Measurements from ENCODE around the gene MRGPRG. TPM values are rescaled to one million over a fixed set of nuclear protein-coding genes. Genes with fewer than 3 reads are reported as not detected.

The MRGPRG gene
- total RNA-seq, 5 donors from 2014 or later (not counting 1 experiment from before 2014, with no cell fraction given) = not detected

DNA sequence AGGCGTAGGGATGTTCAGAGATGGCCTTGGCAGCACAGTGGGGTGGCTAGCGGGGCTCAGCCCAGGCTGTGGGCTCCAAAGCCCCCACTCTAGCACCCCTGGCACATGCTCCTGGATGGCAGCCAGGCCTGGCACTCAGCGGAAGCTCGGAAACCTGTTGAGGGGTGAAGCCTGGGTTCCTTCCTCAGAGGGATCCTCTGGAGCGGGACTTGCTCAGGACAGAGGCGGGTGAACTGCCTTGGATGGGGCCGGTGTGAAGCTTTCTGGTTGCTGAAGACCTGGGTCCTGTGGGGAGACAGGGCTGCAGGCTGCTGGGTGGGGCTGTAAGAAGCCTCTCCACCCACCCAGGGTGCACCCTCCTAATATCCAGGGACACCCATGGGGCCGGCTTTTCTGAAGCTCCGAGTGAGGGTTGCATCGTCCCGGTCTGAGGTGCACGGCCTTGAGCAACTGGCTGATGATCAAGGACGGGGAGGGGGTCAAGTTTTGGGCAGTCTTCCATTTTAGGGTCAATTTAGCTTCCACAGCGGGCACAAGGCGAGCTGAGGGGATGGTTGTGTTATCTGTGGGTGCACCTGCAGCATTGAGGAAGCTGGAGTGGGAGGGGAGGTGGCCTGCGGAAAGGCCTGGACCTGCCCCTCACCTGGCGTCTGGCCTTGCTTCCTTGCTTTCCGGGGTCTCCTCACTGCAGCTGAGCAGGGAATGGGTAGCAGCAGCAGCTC lies 8.4 kb upstream of the MRGPRG start:
- Mint-ChIP-seq H3K27me3 (peaks cover 5 to 23% of the 10 kb centered on the region in 2 donors), H3K9me3 (no peaks in the 10 kb centered on the region), H3K4me3 (no peak overlapping the region), H3K36me3 (no peaks in the 10 kb centered on the region), H3K4me1 (peaks cover 10 to 11% (median 10%) of the 10 kb centered on the region in 3 donors), H3K27ac (peak overlapping the region in 1 of 2 donors; percentile 39)
- H3K9me3 ChIP-seq = no peaks in the 10 kb centered on the region
- ChIA-PET CTCF (no interaction called here), POLR2A (no interaction called here)
- 85% methylated on average over 15 of the region's 18 CpGs for WGBS (ENCODE audit: insufficient coverage)
- no peak for ATAC-seq (replicated peaks in 1 of 4)
- H3K4me3 ChIP-seq (ENCODE audit: control insufficient read depth in 1 of 2, extremely low read depth in 1 of 2, low read length in 1 of 2) = no peak overlapping the region
- H3K27me3 ChIP-seq (replicated peaks in 1 of 2; ENCODE audit: control insufficient read depth in 2 of 2, extremely low read depth in 1 of 2, insufficient read depth in 2 of 2, low read length in 1 of 2) = peaks cover 0 to 72% of the 10 kb centered on the region in 2 experiments
- H3K4me1 ChIP-seq (ENCODE audit: control insufficient read depth in 1 of 2, extremely low read depth in 1 of 2, insufficient read depth in 2 of 2, low read length in 2 of 2) = peaks cover 0 to 10% of the 10 kb centered on the region in 2 experiments
- DNase-seq = peak in 1 of 35 experiments; percentile 23
- H3K27ac ChIP-seq (ENCODE audit: low read length) = no peak overlapping the region
- no peaks in the 10 kb centered on the region for H3K36me3 ChIP-seq (ENCODE audit: control insufficient read depth in 2 of 2, extremely low read depth in 1 of 2, insufficient read depth in 1 of 2, low read length in 1 of 2)

GRCh38 chr11:3225826-3226750 lies 7.5 kb upstream of the MRGPRG start:
- DNase-seq (peak in 2 of 35 experiments; percentile 11 to 22), ATAC-seq (replicated peaks in 1 of 4) (no peak)
- 82% methylated on average over 14 of the region's 21 CpGs for WGBS (ENCODE audit: insufficient coverage)
- POLR2A ChIA-PET = no interaction called here
- Mint-ChIP-seq H3K27me3 (peaks cover 5 to 23% of the 10 kb centered on the region in 2 donors), H3K9me3 (no peaks in the 10 kb centered on the region), H3K4me1 (peaks cover 10 to 11% (median 10%) of the 10 kb centered on the region in 3 donors), H3K27ac (no peak overlapping the region), H3K4me3 (no peak overlapping the region), H3K36me3 (no peaks in the 10 kb centered on the region)
- Histone ChIP-seq H3K9me3 (no peaks in the 10 kb centered on the region), H3K27me3 (replicated peaks in 1 of 2; ENCODE audit: control insufficient read depth in 2 of 2, extremely low read depth in 1 of 2, insufficient read depth in 2 of 2, low read length in 1 of 2) (peaks cover 0 to 73% of the 10 kb centered on the region in 2 experiments), H3K27ac (ENCODE audit: low read length) (no peak overlapping the region), H3K36me3 (ENCODE audit: control insufficient read depth in 2 of 2, extremely low read depth in 1 of 2, insufficient read depth in 1 of 2, low read length in 1 of 2) (no peaks in the 10 kb centered on the region), H3K4me1 (ENCODE audit: control insufficient read depth in 1 of 2, extremely low read depth in 1 of 2, insufficient read depth in 2 of 2, low read length in 2 of 2) (peaks cover 0 to 10% of the 10 kb centered on the region in 2 experiments), H3K4me3 (ENCODE audit: control insufficient read depth in 1 of 2, extremely low read depth in 1 of 2, low read length in 1 of 2) (no peak overlapping the region)
- CTCF ChIA-PET = no interaction called here

GRCh38 chr11:3225159-3225758 lies 6.6 kb upstream of the MRGPRG start:
- no peaks in the 10 kb centered on the region for H3K36me3 ChIP-seq (ENCODE audit: control insufficient read depth in 2 of 2, extremely low read depth in 1 of 2, insufficient read depth in 1 of 2, low read length in 1 of 2)
- 86% methylated on average over 9 of the region's 17 CpGs for WGBS (ENCODE audit: insufficient coverage)

DNA sequence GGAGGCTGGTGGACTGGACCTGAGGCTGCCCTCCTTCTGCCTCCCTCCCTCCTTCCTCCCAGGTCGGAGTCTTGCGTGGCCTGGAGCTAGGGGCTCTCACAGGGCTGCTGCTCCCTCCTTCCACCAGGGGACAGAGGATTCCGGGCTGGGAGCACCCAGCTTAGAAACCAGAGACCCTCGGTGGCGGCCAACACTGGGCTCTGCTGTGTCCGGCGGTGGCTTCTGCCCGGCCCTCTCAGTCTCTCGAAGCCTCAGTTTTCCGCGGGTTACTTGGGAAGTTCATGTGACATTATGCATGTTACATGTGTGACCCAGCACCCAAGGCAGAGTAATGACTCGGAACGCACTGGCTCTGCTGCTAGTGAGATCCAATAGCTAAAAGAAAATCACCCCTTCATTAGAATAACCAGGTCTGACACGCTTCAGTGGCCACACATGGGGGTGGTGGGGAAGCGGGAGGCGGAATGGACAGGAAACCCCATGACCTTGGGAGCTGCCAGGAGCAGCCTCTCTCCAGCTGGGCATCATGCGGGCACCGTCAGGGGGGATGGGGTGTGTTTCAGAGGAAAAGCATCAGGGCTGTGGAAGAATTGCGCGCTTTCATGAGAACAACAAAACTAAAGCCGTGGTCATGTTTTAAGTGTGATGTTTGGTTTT lies 5.9 kb upstream of the MRGPRG start:
- CTCF ChIA-PET = no interaction called here
- peaks cover 5 to 25% of the 10 kb centered on the region in 2 donors for H3K27me3 Mint-ChIP-seq
- WGBS (ENCODE audit: insufficient coverage) = 88% methylated on average over 18 of the region's 21 CpGs

More at GRCh38 chr11:3225159-3225758, 6.6 kb upstream of the MRGPRG start:
- Mint-ChIP-seq H3K4me3 (no peak overlapping the region), H3K9me3 (no peaks in the 10 kb centered on the region), H3K4me1 (peaks cover 10 to 11% (median 10%) of the 10 kb centered on the region in 3 donors), H3K27ac (no peak overlapping the region), H3K27me3 (peaks cover 5 to 23% of the 10 kb centered on the region in 2 donors), H3K36me3 (no peaks in the 10 kb centered on the region)
- Histone ChIP-seq H3K9me3 (no peaks in the 10 kb centered on the region), H3K27ac (ENCODE audit: low read length) (no peak overlapping the region), H3K4me3 (ENCODE audit: control insufficient read depth in 1 of 2, extremely low read depth in 1 of 2, low read length in 1 of 2) (no peak overlapping the region), H3K4me1 (ENCODE audit: control insufficient read depth in 1 of 2, extremely low read depth in 1 of 2, insufficient read depth in 2 of 2, low read length in 2 of 2) (peaks cover 0 to 10% of the 10 kb centered on the region in 2 experiments), H3K27me3 (replicated peaks in 1 of 2; ENCODE audit: control insufficient read depth in 2 of 2, extremely low read depth in 1 of 2, insufficient read depth in 2 of 2, low read length in 1 of 2) (peaks cover 0 to 70% of the 10 kb centered on the region in 2 experiments)
- ChIA-PET CTCF (no interaction called here), POLR2A (no interaction called here)
- ATAC-seq (replicated peaks in 1 of 4) (no peak), DNase-seq (peak in 1 of 35 experiments; percentile 19)

DNA sequence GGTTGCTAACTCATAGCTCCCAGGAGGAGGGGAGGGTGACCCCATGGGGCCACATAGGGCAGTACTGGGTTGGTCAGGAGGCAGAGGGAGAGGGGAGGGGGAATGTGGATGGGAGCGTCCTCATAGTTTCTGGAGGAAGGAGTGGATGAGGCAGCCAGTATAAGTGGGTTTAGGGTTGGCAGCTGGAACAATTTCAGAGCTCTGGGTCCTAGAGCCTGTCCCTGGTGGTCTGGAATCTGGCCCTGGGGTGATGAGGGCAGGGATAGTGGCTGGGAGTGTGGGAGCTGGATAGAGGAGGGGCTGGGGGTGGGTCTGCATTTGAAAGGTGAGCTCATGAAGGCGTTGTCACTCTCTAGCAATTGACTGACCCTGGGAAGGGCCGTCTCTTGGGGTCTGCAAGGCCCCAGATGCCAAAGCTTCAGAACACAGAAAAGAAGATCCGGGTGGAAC lies 5.3 kb upstream of the MRGPRG start:
- 92% methylated on average over 3 of the region's 4 CpGs for WGBS (ENCODE audit: insufficient coverage)
- no peaks in the 10 kb centered on the region for H3K9me3 ChIP-seq
- Mint-ChIP-seq H3K27ac (no peak overlapping the region), H3K36me3 (no peaks in the 10 kb centered on the region), H3K4me1 (peaks cover 10 to 11% (median 10%) of the 10 kb centered on the region in 3 donors), H3K4me3 (no peak overlapping the region), H3K9me3 (no peaks in the 10 kb centered on the region), H3K27me3 (peaks cover 5 to 25% of the 10 kb centered on the region in 2 donors)
- ChIA-PET POLR2A (no interaction called here), CTCF (no interaction called here)
- no peak overlapping the region for H3K4me3 ChIP-seq (ENCODE audit: control insufficient read depth in 1 of 2, extremely low read depth in 1 of 2, low read length in 1 of 2)
- no peaks in the 10 kb centered on the region for H3K36me3 ChIP-seq (ENCODE audit: control insufficient read depth in 2 of 2, extremely low read depth in 1 of 2, insufficient read depth in 1 of 2, low read length in 1 of 2)
- peaks cover 0 to 63% of the 10 kb centered on the region in 2 experiments for H3K27me3 ChIP-seq (replicated peaks in 1 of 2; ENCODE audit: control insufficient read depth in 2 of 2, extremely low read depth in 1 of 2, insufficient read depth in 2 of 2, low read length in 1 of 2)
- ATAC-seq (replicated peaks in 1 of 4) (no peak), DNase-seq (no peak)
- H3K27ac ChIP-seq (ENCODE audit: low read length) = no peak overlapping the region
- peaks cover 0 to 10% of the 10 kb centered on the region in 2 experiments for H3K4me1 ChIP-seq (ENCODE audit: control insufficient read depth in 1 of 2, extremely low read depth in 1 of 2, insufficient read depth in 2 of 2, low read length in 2 of 2)

More for the DNA sequence above, 5.9 kb upstream of the MRGPRG start:
- no peaks in the 10 kb centered on the region for H3K36me3 Mint-ChIP-seq
- H3K4me1 Mint-ChIP-seq = peaks cover 10 to 11% (median 10%) of the 10 kb centered on the region in 3 donors
- POLR2A ChIA-PET = no interaction called here
- Histone ChIP-seq H3K4me1 (ENCODE audit: control insufficient read depth in 1 of 2, extremely low read depth in 1 of 2, insufficient read depth in 2 of 2, low read length in 2 of 2) (peaks cover 0 to 10% of the 10 kb centered on the region in 2 experiments), H3K36me3 (ENCODE audit: control insufficient read depth in 2 of 2, extremely low read depth in 1 of 2, insufficient read depth in 1 of 2, low read length in 1 of 2) (no peaks in the 10 kb centered on the region), H3K27me3 (replicated peaks in 1 of 2; ENCODE audit: control insufficient read depth in 2 of 2, extremely low read depth in 1 of 2, insufficient read depth in 2 of 2, low read length in 1 of 2) (peaks cover 0 to 64% of the 10 kb centered on the region in 2 experiments), H3K4me3 (ENCODE audit: control insufficient read depth in 1 of 2, extremely low read depth in 1 of 2, low read length in 1 of 2) (no peak overlapping the region), H3K9me3 (no peaks in the 10 kb centered on the region), H3K27ac (ENCODE audit: low read length) (no peak overlapping the region)
- H3K27ac Mint-ChIP-seq = peak overlapping the region in 1 of 2 donors; percentile 24
- no peak for ATAC-seq (replicated peaks in 1 of 4)
- H3K9me3 Mint-ChIP-seq = no peaks in the 10 kb centered on the region
- H3K4me3 Mint-ChIP-seq = no peak overlapping the region
- peak in 1 of 35 experiments; percentile 17 for DNase-seq

Data from T-cell (primary cell).